WERI-Rb-1 (cell line): Measurements from ENCODE around the gene FBXW8.
A peak's percentile ranks its signal among the peaks of the same experiment; 100 is the strongest.

Experiments used
- DNase-seq: peaks from one replicate; pipeline ENCODE4 v3.0.0-alpha.2; 2020
- H3K27ac ChIP-seq: fragments of 250-450 bp; sonication (Bioruptor Pico); 2 replicates; pipeline ENCODE4 v1.5.1; 2020; ENCODE audit warnings: mild to moderate bottlenecking, moderate library complexity
- H3K27me3 ChIP-seq: fragments of 250-450 bp; sonication (Bioruptor Pico); 2 replicates; pipeline ENCODE4 v1.5.1; 2021; ENCODE audit warnings: mild to moderate bottlenecking, low read depth, moderate library complexity; ENCODE audit not compliant: insufficient read depth, severe bottlenecking
- H3K36me3 ChIP-seq: fragments of 250-450 bp; sonication (Bioruptor Pico); 2 replicates; pipeline ENCODE4 v1.5.1; 2020; ENCODE audit warnings: mild to moderate bottlenecking, moderate library complexity
- H3K4me3 ChIP-seq: 2 replicates; pipeline ENCODE4 v1.5.1; 2011; ENCODE audit warnings: low read depth, mild to moderate bottlenecking, control low read depth, low read length
- H3K9me3 ChIP-seq: fragments of 250-450 bp; sonication (Bioruptor Pico); 2 replicates; pipeline ENCODE4 v1.5.1; 2021; ENCODE audit warnings: mild to moderate bottlenecking, moderate library complexity; ENCODE audit not compliant: severe bottlenecking
- TF ChIP-seq, protein P1 (sequence below): IDR thresholded peaks from 2 replicates; pipeline ENCODE4 v1.5.1; 2011; ENCODE audit warnings: low read depth, mild to moderate bottlenecking, control low read depth, inconsistent platforms, low read length

FBXW8 gene

GRCh38 chr12:116945886-116946550 is 35.3 kb downstream of the FBXW8 start:
- Histone ChIP-seq H3K4me3 (no peak overlapping the region), H3K36me3 (peaks cover 19% of the 10 kb centered on the region), H3K27ac (no peak overlapping the region), H3K27me3 (no peaks in the 10 kb centered on the region), H3K9me3 (peaks cover 3% of the 10 kb centered on the region)
- TF ChIP-seq, protein P1, sequence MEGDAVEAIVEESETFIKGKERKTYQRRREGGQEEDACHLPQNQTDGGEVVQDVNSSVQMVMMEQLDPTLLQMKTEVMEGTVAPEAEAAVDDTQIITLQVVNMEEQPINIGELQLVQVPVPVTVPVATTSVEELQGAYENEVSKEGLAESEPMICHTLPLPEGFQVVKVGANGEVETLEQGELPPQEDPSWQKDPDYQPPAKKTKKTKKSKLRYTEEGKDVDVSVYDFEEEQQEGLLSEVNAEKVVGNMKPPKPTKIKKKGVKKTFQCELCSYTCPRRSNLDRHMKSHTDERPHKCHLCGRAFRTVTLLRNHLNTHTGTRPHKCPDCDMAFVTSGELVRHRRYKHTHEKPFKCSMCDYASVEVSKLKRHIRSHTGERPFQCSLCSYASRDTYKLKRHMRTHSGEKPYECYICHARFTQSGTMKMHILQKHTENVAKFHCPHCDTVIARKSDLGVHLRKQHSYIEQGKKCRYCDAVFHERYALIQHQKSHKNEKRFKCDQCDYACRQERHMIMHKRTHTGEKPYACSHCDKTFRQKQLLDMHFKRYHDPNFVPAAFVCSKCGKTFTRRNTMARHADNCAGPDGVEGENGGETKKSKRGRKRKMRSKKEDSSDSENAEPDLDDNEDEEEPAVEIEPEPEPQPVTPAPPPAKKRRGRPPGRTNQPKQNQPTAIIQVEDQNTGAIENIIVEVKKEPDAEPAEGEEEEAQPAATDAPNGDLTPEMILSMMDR = no peak
- DNase-seq = no peak

DNA sequence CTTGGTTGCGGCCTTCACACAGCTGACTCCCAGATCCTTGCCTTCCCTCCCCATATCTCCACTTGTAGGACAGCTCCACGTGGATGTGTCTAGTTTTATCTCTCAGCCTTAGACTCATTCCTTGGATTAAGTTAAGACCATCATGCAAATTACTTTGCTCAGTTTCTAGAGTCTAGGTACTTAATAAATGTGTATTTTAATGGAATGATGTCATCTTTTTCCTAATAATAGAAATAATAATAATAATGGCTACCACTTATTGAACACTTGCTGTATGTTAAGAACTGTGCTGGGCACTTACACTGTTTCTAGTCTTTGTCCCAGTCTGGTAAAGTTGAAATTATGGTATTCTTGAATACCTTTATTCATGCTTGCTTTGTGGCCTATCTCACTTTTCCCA is 37.5 kb downstream of the FBXW8 start:
- H3K27ac ChIP-seq = no peak overlapping the region
- no peak for DNase-seq
- TF ChIP-seq, protein P1 = no peak
- no peak overlapping the region for H3K4me3 ChIP-seq
- peaks cover 16% of the 10 kb centered on the region for H3K36me3 ChIP-seq
- H3K27me3 ChIP-seq = no peaks in the 10 kb centered on the region
- peaks cover 3% of the 10 kb centered on the region for H3K9me3 ChIP-seq

GRCh38 chr12:116950628-116951325 is 40.0 kb downstream of the FBXW8 start:
- Histone ChIP-seq H3K4me3 (no peak overlapping the region), H3K27ac (no peak overlapping the region), H3K36me3 (peaks cover 13% of the 10 kb centered on the region), H3K27me3 (no peaks in the 10 kb centered on the region), H3K9me3 (no peaks in the 10 kb centered on the region)
- DNase-seq = no peak
- TF ChIP-seq, protein P1 = no peak

- DNase-seq = no peak
- TF ChIP-seq, protein P1 = no peak
- Histone ChIP-seq H3K9me3 (no peaks in the 10 kb centered on the region), H3K4me3 (no peak overlapping the region), H3K27me3 (no peaks in the 10 kb centered on the region), H3K27ac (no peak overlapping the region), H3K36me3 (no peaks in the 10 kb centered on the region; the same call in 1 of the 2 replicates)
Observed at GRCh38 chr12:116954710-116955381, 44.1 kb downstream of the FBXW8 start.

DNA sequence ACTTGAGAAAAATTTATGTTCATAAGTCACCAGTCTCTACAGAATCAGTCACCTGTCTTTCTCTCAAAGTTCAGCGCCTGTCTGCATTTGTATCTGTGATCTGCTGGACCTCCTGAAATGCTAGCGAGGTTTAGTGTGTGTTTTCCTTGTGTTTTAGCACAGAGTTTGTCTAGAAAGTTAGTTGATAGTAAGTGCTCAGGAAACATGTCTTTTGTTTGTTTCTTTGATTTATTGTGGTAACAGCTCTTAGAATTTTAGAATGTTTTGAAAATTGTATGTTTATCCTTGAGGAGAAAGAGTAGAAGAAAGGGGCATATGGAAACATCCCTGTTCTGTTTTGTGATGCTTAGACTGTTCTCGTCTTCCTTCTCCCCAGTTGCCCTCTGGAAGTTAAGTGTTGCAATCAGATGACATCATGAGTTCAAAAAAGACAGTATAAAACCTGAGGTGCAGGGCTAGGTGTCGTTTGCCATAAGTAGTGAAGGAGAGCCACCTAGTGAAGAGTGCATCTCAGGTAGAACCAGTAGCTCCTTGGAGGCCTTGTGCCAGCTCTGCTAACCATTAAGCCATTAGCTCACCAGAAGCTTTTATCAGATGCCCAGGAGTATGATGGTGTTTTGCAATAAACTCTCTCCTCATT is 44.8 kb downstream of the FBXW8 start:
- TF ChIP-seq, protein P1 = peak; percentile 53; the same call in 1 of the 2 replicates
- H3K36me3 ChIP-seq = no peaks in the 10 kb centered on the region; the same call in 1 of the 2 replicates
- peak; percentile 15 for DNase-seq
- H3K4me3 ChIP-seq = no peak overlapping the region
- no peaks in the 10 kb centered on the region for H3K9me3 ChIP-seq
- no peak overlapping the region for H3K27ac ChIP-seq
- H3K27me3 ChIP-seq = no peaks in the 10 kb centered on the region
